Measurements from ENCODE around the gene SLC22A15.

DNA sequence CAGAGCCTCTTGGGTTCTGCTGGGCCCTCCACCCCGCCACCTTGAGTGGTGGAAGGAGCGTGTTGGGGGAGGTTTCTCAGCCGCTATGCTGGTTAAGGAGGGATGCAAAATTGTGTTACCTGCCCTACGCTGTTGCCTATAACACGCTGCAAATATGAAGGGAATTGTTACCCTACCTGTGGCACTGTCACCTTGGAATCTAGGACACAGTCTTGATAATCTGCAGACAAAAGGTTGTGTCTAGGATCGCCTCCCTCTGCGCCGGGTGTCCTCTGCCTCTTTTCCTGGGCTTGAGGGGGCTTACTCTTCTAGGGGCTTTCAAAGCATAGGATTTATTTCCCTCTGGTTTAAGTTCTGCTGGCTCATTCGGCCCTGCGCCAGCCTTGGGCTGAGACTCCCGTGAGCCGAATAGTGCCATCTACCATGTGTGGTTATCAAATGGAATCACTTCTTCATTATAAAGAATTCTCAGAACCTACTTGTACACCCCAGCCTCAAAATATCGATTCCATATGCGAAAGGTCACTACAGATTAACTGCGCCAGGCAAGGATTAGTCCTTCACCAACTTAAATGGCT is 697 bp downstream of the SLC22A15 start:
- TF ChIP-seq EZH2 (IDR thresholded peaks at IDR 0.05): no peak
- no peak for TF ChIP-seq POLR2AphosphoS5 (IDR thresholded peaks at IDR 0.05; ENCODE audit: borderline replicate concordance, low read depth, low read length)
- TF ChIP-seq FOXP2 (optimal IDR thresholded peaks at IDR 0.05; ENCODE audit: control extremely low read depth, extremely low read length, insufficient read depth): no peak
